DND-41 (cell line): ENCODE results near the gene PKD1.

Experiments
- EZH2 ChIP-seq: IDR thresholded peaks from 3 replicates; pipeline ENCODE4 v1.6.1; 2012; ENCODE audit warnings: borderline replicate concordance, low read depth, mild to moderate bottlenecking, moderate library complexity, low read length, inconsistent platforms; ENCODE audit not compliant: severe bottlenecking
- TF ChIP-seq, protein P1 (sequence below): IDR thresholded peaks from 2 replicates; pipeline ENCODE4 v1.5.1; 2012; ENCODE audit warnings: borderline replicate concordance, low read length, moderate library complexity, mild to moderate bottlenecking; ENCODE audit not compliant: poor library complexity, severe bottlenecking; ENCODE audit errors: extremely low read depth

- TF ChIP-seq, protein P1, sequence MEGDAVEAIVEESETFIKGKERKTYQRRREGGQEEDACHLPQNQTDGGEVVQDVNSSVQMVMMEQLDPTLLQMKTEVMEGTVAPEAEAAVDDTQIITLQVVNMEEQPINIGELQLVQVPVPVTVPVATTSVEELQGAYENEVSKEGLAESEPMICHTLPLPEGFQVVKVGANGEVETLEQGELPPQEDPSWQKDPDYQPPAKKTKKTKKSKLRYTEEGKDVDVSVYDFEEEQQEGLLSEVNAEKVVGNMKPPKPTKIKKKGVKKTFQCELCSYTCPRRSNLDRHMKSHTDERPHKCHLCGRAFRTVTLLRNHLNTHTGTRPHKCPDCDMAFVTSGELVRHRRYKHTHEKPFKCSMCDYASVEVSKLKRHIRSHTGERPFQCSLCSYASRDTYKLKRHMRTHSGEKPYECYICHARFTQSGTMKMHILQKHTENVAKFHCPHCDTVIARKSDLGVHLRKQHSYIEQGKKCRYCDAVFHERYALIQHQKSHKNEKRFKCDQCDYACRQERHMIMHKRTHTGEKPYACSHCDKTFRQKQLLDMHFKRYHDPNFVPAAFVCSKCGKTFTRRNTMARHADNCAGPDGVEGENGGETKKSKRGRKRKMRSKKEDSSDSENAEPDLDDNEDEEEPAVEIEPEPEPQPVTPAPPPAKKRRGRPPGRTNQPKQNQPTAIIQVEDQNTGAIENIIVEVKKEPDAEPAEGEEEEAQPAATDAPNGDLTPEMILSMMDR = no peak
- no peak for TF ChIP-seq EZH2
Observed at GRCh38 chr16:2145843-2146242, 10.1 kb upstream of the PKD1 start.
